K562 (cell line): ENCODE measurements around the gene BORCS5. TPM values are rescaled to one million over a fixed set of nuclear protein-coding genes. Genes with fewer than 3 reads are reported as not detected.

Experiments
- ATAC-seq: fragments of 200-7000 bp; cut with Tn5 transposase; 3 replicates; pipeline ENCODE4 v1.9.1; 2020; ENCODE audit warnings: moderate library complexity
- BruUV-seq: library from RNA; stranded (reverse); fragments of 400-500 nt; replicated peaks from 2 replicates; lab custom pipeline; 2021; lab: Mats Ljungman, UMichigan
- CTCF ChIA-PET: fragments of 300-600 bp; formaldehyde crosslinking; extraction: SDS; loops from one replicate; lab custom pipeline; 2021; ENCODE audit warnings: low intra/inter-chr PET ratio; lab: Yijun Ruan, JAX
- POLR2A ChIA-PET: fragments of 300-600, 350-650 bp; sonication (Branson Sonifier 250); formaldehyde crosslinking; extraction: SDS; loops from one replicate; lab custom pipeline; 2021; ENCODE audit warnings: antibody characterized with exemption, inconsistent platforms; lab: Yijun Ruan, JAX
- DNase-seq, 4 experiments: peaks; one replicate each; pipeline versions ENCODE4 v3.0.0 to v3.0.0-alpha.2; 2011 to 2018; ENCODE audit warnings: low spot score in 3 of 4, mixed read lengths in 3 of 4; ENCODE audit errors: extremely low read depth in 1 of 4
- FAIRE-seq: peaks from 2 replicates; lab custom pipeline; 2011; peaks lifted over from hg19 to GRCh38; lab: Jason Lieb, UNC
- H2AFZ ChIP-seq: 2 replicates; pipeline ENCODE4 v1.6.0; 2011; ENCODE audit warnings: low read depth, low read length, control low read depth, inconsistent platforms
- H3K27ac ChIP-seq: fragments of 200-600 bp; 3 replicates; pipeline ENCODE4 v1.8.0; 2011; ENCODE audit warnings: low read depth, mild to moderate bottlenecking, control low read depth, inconsistent platforms, low read length, moderate library complexity, mixed read lengths; ENCODE audit errors: extremely low read depth
- H3K27me3 ChIP-seq, 2 experiments: fragments of 300-600 bp in 1 of 2; 2 replicates in 1 of 2; 3 replicates in 1 of 2; pipeline versions ENCODE4 v1.6.0 to v1.8.0; 2011; ENCODE audit warnings: inconsistent platforms in 2 of 2, low read length in 2 of 2, mild to moderate bottlenecking in 1 of 2, mixed read lengths in 1 of 2, moderate library complexity in 1 of 2; ENCODE audit not compliant: control insufficient read depth in 2 of 2, insufficient read depth in 2 of 2
- H3K36me3 ChIP-seq: fragments of 300-600 bp; 3 replicates; pipeline ENCODE4 v1.8.0; 2011; ENCODE audit warnings: mild to moderate bottlenecking, low read length, inconsistent platforms; ENCODE audit not compliant: control insufficient read depth, insufficient read depth
- H3K4me1 ChIP-seq, 2 experiments: fragments of 200-600 bp in 1 of 2; replicated peaks in 1 of 2; 2 replicates in 1 of 2; 3 replicates in 1 of 2; pipeline versions ENCODE4 v1.5.1 to v1.8.0; 2011; ENCODE audit warnings: inconsistent platforms in 2 of 2, low read length in 2 of 2, mild to moderate bottlenecking in 1 of 2, mixed read lengths in 1 of 2, moderate library complexity in 1 of 2; ENCODE audit not compliant: control insufficient read depth in 2 of 2, insufficient read depth in 2 of 2
- H3K4me2 ChIP-seq: 2 replicates; pipeline ENCODE4 v1.6.1; 2011; ENCODE audit warnings: low read length, control low read depth, inconsistent platforms, mixed read lengths; ENCODE audit not compliant: insufficient read depth
- H3K4me3 ChIP-seq: fragments of 200-600 bp; sonication (generic), shearing (Covaris generic); 2 replicates; pipeline ENCODE4 v1.5.1; 2016; ENCODE audit warnings: control low read depth, inconsistent platforms
- H3K79me2 ChIP-seq: fragments of 200-600 bp; 3 replicates; pipeline ENCODE4 v1.8.0; 2011; ENCODE audit warnings: low read length, inconsistent platforms; ENCODE audit not compliant: control insufficient read depth, insufficient read depth
- H3K9ac ChIP-seq, 2 experiments: 2 replicates each; pipeline versions ENCODE4 v1.6.0 to v1.6.1; 2011; ENCODE audit warnings: low read depth in 2 of 2, low read length in 2 of 2, control low read depth in 1 of 2, inconsistent platforms in 1 of 2, mild to moderate bottlenecking in 1 of 2, mixed read lengths in 1 of 2; ENCODE audit not compliant: insufficient read depth in 1 of 2
- H3K9me1 ChIP-seq: one replicate; pipeline ENCODE4 v1.6.0; 2011; ENCODE audit warnings: inconsistent platforms, mild to moderate bottlenecking, low read length, moderate library complexity; ENCODE audit not compliant: control insufficient read depth, insufficient read depth
- H3K9me3 ChIP-seq: replicated peaks from 2 replicates; pipeline ENCODE4 v1.5.1; 2011; ENCODE audit warnings: low read depth, low read length, inconsistent platforms; ENCODE audit not compliant: control insufficient read depth, insufficient read depth
- H4K20me1 ChIP-seq: replicated peaks from 2 replicates; pipeline ENCODE4 v1.6.1; 2011; ENCODE audit warnings: low read length, inconsistent platforms, mixed read lengths; ENCODE audit not compliant: control insufficient read depth, insufficient read depth
- CBFA2T3 ChIP-seq: fragments of 450-650 bp; IDR thresholded peaks from 2 replicates; pipeline ENCODE4 v1.6.1; 2017
- CREM ChIP-seq: IDR thresholded peaks from 2 replicates; pipeline ENCODE4 v1.6.1; 2014; ENCODE audit warnings: antibody characterized with exemption, low read depth
- HDGF ChIP-seq: fragments of 450-650 bp; IDR thresholded peaks from 2 replicates; pipeline ENCODE4 v1.6.1; 2016
- KLF16 ChIP-seq: IDR thresholded peaks from 2 replicates; pipeline ENCODE4 v1.6.1; 2016; ENCODE audit warnings: antibody characterized with exemption
- RAD51 ChIP-seq: fragments of 450-650 bp; IDR thresholded peaks from 2 replicates; pipeline ENCODE4 v1.7.1; 2016; ENCODE audit warnings: low read depth, mild to moderate bottlenecking, borderline replicate concordance
- SIX5 ChIP-seq, 2 experiments: IDR thresholded peaks; 2 replicates each; pipeline ENCODE4 v1.6.1; 2011; ENCODE audit warnings: low read length in 2 of 2, borderline replicate concordance in 1 of 2, low read depth in 1 of 2, mild to moderate bottlenecking in 1 of 2, moderate library complexity in 1 of 2; ENCODE audit not compliant: insufficient read depth in 1 of 2
- SREBF1 ChIP-seq: fragments of 150-350 bp; IDR thresholded peaks from 2 replicates; pipeline ENCODE4 v1.6.1; 2014; ENCODE audit warnings: antibody characterized with exemption, low read depth, low read length, borderline replicate concordance
- TFE3 ChIP-seq: fragments of 450-650 bp; formaldehyde crosslinking; IDR thresholded peaks from 2 replicates; pipeline ENCODE4 v1.4.0; 2020; ENCODE audit warnings: mild to moderate bottlenecking, mixed read lengths
- ZBTB11 ChIP-seq, 3 experiments: fragments of 200-800 bp in 1 of 3; fragments of 250-450 bp in 1 of 3; fragments of 450-650 bp in 1 of 3; sonication (Bioruptor Pico) in 1 of 3; sonication (Bioruptor generic) in 1 of 3; formaldehyde crosslinking in 1 of 3; IDR thresholded peaks; 2 replicates each; pipeline versions ENCODE4 v1.6.1 to v1.8.0; 2016 to 2022; ENCODE audit warnings: mild to moderate bottlenecking in 2 of 3, missing genetic modification characterization in 2 of 3, missing compliant biosample characterization in 1 of 3, moderate library complexity in 1 of 3
- ZNF232 ChIP-seq: sonication (generic); formaldehyde crosslinking; IDR thresholded peaks from 2 replicates; pipeline ENCODE4 v1.8.0; 2022; ENCODE audit warnings: mild to moderate bottlenecking, missing genetic modification reagents
- ZZZ3 ChIP-seq: fragments of 450-650 bp; IDR thresholded peaks from 2 replicates; pipeline ENCODE4 v1.6.1; 2016; ENCODE audit warnings: antibody characterized with exemption, mild to moderate bottlenecking, moderate library complexity
- WGBS: fragments of 100-300 bp; shearing (Covaris generic); methylation state at CpG from one replicate; pipeline ENCODE4 v1.1.6; 2016; ENCODE audit warnings: low coverage, mixed read lengths; ENCODE audit not compliant: insufficient coverage; ENCODE audit errors: missing lambda C conversion rate; 5-methylcytosine and 5-hydroxymethylcytosine counted together
- in situ Hi-C: fragments of 300-500 bp; cut with MboI; formaldehyde crosslinking; loops from 4 replicates; pipeline ENCODE4 v1.15.0; 2018; ENCODE audit warnings: inconsistent platforms, mixed read lengths
- intact Hi-C: fragments of 100-400 bp; cut with micrococcal nuclease; formaldehyde crosslinking; loops from 2 replicates; pipeline ENCODE4 v1.14.2; 2022
- polyA plus RNA-seq, 8 experiments: library from polyadenylated mRNA; depleted of rRNA in 4 of 8; stranded (reverse) in 5 of 8; unstranded in 3 of 8; fragments of >200 nt; fragmentation: Nextera tagmentation in 2 of 8; fragmentation: Illumina TruSeq in 1 of 8; extraction: Ambion mirVana in 2 of 8; extraction: Trizol in 1 of 8; gene quantifications; 2 replicates each; pipeline versions ENCODE4 v1.2.1 to v1.2.3, GENCODE V29; 2011 to 2014; ENCODE audit warnings: inconsistent platforms in 1 of 8, missing spikeins in 1 of 8
- total RNA-seq, 7 experiments: library from RNA; depleted of rRNA in 6 of 7; stranded (reverse); fragments of >200 nt in 6 of 7; fragmentation: Illumina TruSeq in 2 of 7; extraction: Trizol in 2 of 7; gene quantifications; 2 replicates each; pipeline versions ENCODE4 v1.2.1 to v1.2.3, GENCODE V29; 2011 to 2021; ENCODE audit warnings: low replicate concordance in 1 of 7

Gene BORCS5
- total and polyA plus RNA-seq, 9 of the 15 experiments (the other 6 are each of a cell fraction or from before 2014, with no cell fraction given): 0.31 to 12.4 (median 6.6) TPM

- Histone ChIP-seq H2AFZ (no peak overlapping the region), H3K36me3 (no peaks in the 10 kb centered on the region; the same call in 2 of the 3 replicates), H3K27me3 (no peaks in the 10 kb centered on the region), H3K4me3 (no peak overlapping the region), H3K79me2 (peaks cover 19% of the 10 kb centered on the region), H3K27ac (no peak overlapping the region), H3K9ac (no peak overlapping the region), H3K4me1 (peaks cover 3 to 18% of the 10 kb centered on the region in 2 experiments; a peak in 3 of 5 replicates), H3K4me2 (no peak overlapping the region), H3K9me1 (no peaks in the 10 kb centered on the region), H3K9me3 (no peaks in the 10 kb centered on the region), H4K20me1 (peaks cover 4% of the 10 kb centered on the region)
- ChIA-PET POLR2A (no interaction called here), CTCF (no interaction called here)
- no TSS peak for BruUV-seq
- 69% methylated on average over 2 of the region's 2 CpGs for WGBS
- FAIRE-seq: no peak
- no peak for TF ChIP-seq CBFA2T3
- peak; percentile 68 for TF ChIP-seq TFE3 (CRISPR knock-in tag)
- 0 out of 2 replicates have a peak, but pooled peaks have one; percentile 22 for TF ChIP-seq RAD51
- no peak for ATAC-seq
- in situ Hi-C loops (no loop called here), intact Hi-C loops (no loop called here)
- no peak for DNase-seq
These were observed 151.7 kb downstream of the BORCS5 start for GRCh38 chr12:12508612-12509011.

GRCh38 chr12:12510141-12510540, 153.3 kb downstream of the BORCS5 start:
- no peak for FAIRE-seq
- Histone ChIP-seq H3K36me3 (no peaks in the 10 kb centered on the region; the same call in 2 of the 3 replicates), H3K9me3 (no peaks in the 10 kb centered on the region), H4K20me1 (peaks cover 4% of the 10 kb centered on the region), H2AFZ (no peak overlapping the region), H3K4me1 (peaks cover 3 to 15% of the 10 kb centered on the region in 2 experiments; a peak in 3 of 5 replicates), H3K27ac (no peak overlapping the region), H3K9ac (no peak overlapping the region), H3K4me2 (no peak overlapping the region), H3K27me3 (no peaks in the 10 kb centered on the region), H3K79me2 (peaks cover 17% of the 10 kb centered on the region), H3K9me1 (no peaks in the 10 kb centered on the region), H3K4me3 (no peak overlapping the region)
- ATAC-seq: no peak
- POLR2A ChIA-PET: no interaction called here
- CTCF ChIA-PET: no interaction called here
- BruUV-seq: no TSS peak
- TF ChIP-seq CREM: no peak
- TF ChIP-seq SREBF1: no peak
- TF ChIP-seq KLF16: no peak
- no peak for TF ChIP-seq ZBTB11 (CRISPR knock-in tag; IDR thresholded peaks at IDR 0.05)
- TF ChIP-seq ZNF232 (CRISPR knock-in tag): no peak
- TF ChIP-seq ZZZ3: no peak
- TF ChIP-seq SIX5 (IDR thresholded peaks at IDR 0.05; ENCODE audit: borderline replicate concordance in 1 of 2, insufficient read depth in 1 of 2, low read depth in 1 of 2, low read length in 2 of 2): no peak
- no peak for TF ChIP-seq HDGF
- intact Hi-C loops: no loop called here
- in situ Hi-C loops: no loop called here
- 89% methylated on average over 2 of the region's 2 CpGs for WGBS
- DNase-seq: no peak
